HL-60 (cell line): ENCODE results near the gene XPR1.

ENCODE experiments used
- CTCF ChIP-seq: IDR thresholded peaks from one replicate; pipeline ENCODE4 v1.5.1; 2011; ENCODE audit warnings: low read length, control low read depth, inconsistent platforms; ENCODE audit not compliant: insufficient read depth
- SPI1 ChIP-seq: IDR thresholded peaks from 2 replicates; pipeline ENCODE4 v1.6.1; 2012; ENCODE audit warnings: low read depth, mild to moderate bottlenecking, borderline replicate concordance

DNA sequence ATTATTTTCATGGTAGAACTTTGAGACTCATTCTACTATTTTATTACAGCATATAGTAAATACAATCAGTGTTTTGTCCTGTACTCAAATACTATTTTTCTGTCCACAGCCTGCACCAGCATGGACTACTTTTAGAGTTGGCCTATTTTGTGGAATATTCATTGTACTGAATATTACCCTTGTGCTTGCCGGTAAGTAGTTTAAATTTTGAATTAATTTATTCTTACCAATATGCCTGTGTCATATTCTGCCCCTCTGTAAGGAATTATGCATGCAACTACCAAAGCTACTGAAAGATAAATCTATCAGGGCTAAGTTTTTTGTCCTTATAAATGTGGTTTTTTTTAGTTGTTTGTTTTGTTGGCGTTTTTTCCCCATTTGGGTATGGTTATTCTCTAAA, 179.5 kb downstream of the XPR1 start:
- no peak for TF ChIP-seq CTCF
- TF ChIP-seq SPI1, result no peak
